Right lobe of liver (tissue), 4 donors: ENCODE data around the gene FANK1.

Experiments
- POLR2A ChIP-seq: fragments of 450-650 bp; IDR thresholded peaks from one replicate; pipeline ENCODE4 v1.6.1; 2017; ENCODE audit warnings: antibody characterized with exemption, mild to moderate bottlenecking
- TF ChIP-seq, protein P1 (sequence below), 4 donors: fragments of 200-600 bp in 3 of 4; fragments of 450-650 bp in 1 of 4; IDR thresholded peaks; one replicate each; pipeline versions ENCODE4 v1.5.1 to v1.8.0; 2016 to 2022; ENCODE audit warnings: antibody characterized with exemption in 4 of 4, mild to moderate bottlenecking in 2 of 4
- donor health status: DM: no; HTN: no; CAD: no.
- donor health status: DM: no; HTN: no; CAD: no.
- donor health status: DM: no; HTN: yes; CAD: no.

DNA sequence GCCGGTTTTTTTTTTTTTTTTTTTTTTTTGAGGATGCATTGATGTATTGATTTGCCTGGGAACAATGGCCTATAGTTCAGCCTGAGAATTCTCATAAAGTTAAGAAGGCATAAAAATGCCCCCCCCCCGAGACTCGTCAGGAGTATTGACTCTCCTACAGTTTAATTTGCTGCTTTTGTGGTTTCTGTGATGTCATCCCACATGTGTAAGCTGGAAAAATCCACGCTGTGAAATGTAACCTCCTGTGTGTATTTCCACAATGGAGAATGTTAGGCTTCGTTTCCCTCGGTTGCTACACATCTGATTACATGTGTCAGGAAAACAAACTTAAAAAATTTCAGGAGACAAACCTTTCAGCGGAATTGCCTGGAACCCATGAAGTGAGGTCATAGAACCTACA is 117.9 kb downstream of the FANK1 start:
- TF ChIP-seq, protein P1, sequence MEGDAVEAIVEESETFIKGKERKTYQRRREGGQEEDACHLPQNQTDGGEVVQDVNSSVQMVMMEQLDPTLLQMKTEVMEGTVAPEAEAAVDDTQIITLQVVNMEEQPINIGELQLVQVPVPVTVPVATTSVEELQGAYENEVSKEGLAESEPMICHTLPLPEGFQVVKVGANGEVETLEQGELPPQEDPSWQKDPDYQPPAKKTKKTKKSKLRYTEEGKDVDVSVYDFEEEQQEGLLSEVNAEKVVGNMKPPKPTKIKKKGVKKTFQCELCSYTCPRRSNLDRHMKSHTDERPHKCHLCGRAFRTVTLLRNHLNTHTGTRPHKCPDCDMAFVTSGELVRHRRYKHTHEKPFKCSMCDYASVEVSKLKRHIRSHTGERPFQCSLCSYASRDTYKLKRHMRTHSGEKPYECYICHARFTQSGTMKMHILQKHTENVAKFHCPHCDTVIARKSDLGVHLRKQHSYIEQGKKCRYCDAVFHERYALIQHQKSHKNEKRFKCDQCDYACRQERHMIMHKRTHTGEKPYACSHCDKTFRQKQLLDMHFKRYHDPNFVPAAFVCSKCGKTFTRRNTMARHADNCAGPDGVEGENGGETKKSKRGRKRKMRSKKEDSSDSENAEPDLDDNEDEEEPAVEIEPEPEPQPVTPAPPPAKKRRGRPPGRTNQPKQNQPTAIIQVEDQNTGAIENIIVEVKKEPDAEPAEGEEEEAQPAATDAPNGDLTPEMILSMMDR (IDR thresholded peaks at IDR 0.05) = no peak
- TF ChIP-seq POLR2A = no peak
